ENCODE results near the gene SYNPO2. TPM values are rescaled to one million over a fixed set of nuclear protein-coding genes. Genes with fewer than 3 reads are reported as not detected.

Gene SYNPO2
- total and polyA plus RNA-seq, 2 of the 8 experiments (the other 6 are each of a cell fraction or from before 2014, with no cell fraction given), result 0.50 to 4.2 TPM

DNA sequence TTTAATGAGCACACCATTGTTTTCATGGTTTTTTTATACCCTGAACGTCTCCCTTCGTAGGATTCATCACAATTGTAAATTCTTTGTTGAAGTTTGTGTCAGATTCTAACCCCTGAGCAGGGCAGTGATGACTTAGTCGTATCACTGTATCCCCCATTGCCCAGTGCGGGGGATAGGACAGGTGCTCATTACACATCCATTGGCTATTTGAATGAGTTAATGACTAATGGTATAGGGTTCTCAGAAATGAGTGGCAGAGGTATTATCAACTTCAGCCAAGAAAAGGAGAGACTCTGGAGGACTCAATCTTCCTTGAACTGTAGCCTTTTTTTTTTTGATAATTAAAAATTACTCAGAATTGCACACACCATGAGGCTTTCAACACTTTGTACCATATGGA lies 64.6 kb downstream of the SYNPO2 start (continued):
- TF ChIP-seq POU5F1 (IDR thresholded peaks at IDR 0.05; ENCODE audit: low read depth, low read length) (no peak), RFX5 (IDR thresholded peaks at IDR 0.05; ENCODE audit: borderline replicate concordance, low read depth, low read length) (no peak), FOSL1 (IDR thresholded peaks at IDR 0.05; ENCODE audit: insufficient read depth, low read depth, low read length) (no peak), TAF7 (optimal IDR thresholded peaks at IDR 0.05; ENCODE audit: borderline replicate concordance, low read depth, low read length) (no peak), CBX8 (IDR thresholded peaks at IDR 0.05; ENCODE audit: borderline replicate concordance, low read depth, low read length) (no peak), KDM5A (IDR thresholded peaks at IDR 0.05; ENCODE audit: low read length) (no peak), GTF2F1 (IDR thresholded peaks at IDR 0.05; ENCODE audit: borderline replicate concordance, low read depth, low read length) (no peak), SIN3A (conservative IDR thresholded peaks at IDR 0.05 in 1 of 2, IDR thresholded peaks at IDR 0.05 in 1 of 2; ENCODE audit: low read depth in 1 of 2, low read length in 2 of 2) (no peak)

Data from H1 (cell line).